ENCODE results near the gene DNAH17.

The DNAH17 gene

DNA sequence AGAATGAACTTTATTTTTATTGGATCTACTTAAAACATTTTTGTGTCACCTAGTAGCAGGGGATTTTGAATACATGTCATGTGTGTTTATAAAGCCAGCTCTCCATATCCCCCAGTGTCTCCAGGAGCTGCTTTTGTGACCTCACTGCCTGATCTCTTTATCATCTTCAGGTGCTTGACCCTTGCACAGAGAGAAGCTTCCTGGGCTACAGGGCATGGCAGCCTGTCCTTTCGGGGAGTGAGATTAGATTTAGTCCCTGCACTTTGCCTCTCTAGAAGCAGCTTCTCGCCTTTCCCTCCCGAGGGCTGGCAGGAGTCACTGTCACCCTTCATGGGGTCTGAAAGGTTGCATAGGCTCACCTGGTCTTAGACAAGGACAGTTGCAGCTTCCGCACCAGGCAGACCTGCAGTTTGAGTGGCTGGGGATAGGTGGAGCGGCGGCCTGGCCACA is 156.1 kb downstream of the DNAH17 start:
- FAIRE-seq = no peak
- DNase-seq (ENCODE audit: insufficient read length, low spot score) = no peak

GRCh38 chr17:78419970-78420815 is 157.0 kb downstream of the DNAH17 start:
- FAIRE-seq = no peak
- no peak for DNase-seq (ENCODE audit: insufficient read length, low spot score)

GRCh38 chr17:78418326-78419026 is 158.7 kb downstream of the DNAH17 start:
- FAIRE-seq = peak; percentile 31
- no peak for DNase-seq (ENCODE audit: insufficient read length, low spot score)

DNA sequence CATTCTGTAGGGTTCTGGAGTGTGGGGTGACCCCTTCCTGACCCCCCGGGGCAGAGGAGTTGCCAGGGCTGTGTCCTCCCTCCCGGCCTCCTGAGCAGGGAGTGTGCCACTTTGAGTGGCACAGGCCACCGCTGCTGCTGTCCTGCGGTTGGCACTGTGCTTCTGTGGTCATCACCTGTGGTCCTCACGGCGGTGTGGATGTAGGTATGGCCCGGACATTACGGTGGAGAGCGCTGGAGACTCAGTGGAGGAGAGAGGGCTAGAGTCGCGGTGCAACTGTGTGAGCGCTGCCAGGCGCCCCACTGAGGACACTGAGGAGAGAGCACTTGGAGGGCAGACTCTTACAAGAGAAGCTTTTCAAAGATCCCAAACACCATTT is 159.7 kb downstream of the DNAH17 start:
- FAIRE-seq (no peak), DNase-seq (ENCODE audit: insufficient read length, low spot score) (no peak)

DNA sequence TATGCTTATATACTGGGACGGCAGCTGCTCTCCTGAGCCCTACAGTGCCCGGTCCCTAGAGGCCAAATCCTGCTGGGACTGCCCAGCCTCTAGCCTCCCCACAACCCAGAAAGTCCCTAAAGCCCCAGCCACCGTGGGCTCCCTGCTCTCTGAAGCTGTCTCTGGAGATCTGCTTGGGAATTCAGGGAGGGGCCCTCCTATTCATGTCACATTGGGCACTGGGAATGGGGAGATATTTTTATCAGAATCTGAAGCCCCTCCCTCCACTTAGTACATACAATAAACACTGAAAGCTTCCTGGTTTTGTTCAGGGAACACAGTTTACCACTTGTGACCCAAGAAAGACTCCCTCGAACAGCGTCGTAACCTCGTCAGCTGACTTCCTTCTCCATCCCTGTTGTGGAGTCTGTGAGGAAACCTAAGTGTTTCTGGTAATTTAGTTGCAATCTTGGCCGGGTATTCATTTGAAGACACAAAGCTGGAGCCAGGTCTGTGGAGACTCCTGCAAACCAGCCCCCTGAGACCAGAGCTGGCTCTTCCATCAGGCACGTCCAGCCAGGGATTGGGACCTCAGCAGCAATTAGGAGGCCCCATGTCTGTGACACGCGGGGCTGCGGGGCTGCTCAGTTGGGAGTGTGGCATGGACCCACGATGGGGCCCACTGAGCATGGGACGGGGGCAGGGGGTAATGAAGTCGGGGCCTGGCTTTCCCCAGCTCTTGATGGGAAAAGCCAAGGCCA is 160.2 kb downstream of the DNAH17 start:
- DNase-seq (ENCODE audit: insufficient read length, low spot score) (no peak), FAIRE-seq (no peak)

DNA sequence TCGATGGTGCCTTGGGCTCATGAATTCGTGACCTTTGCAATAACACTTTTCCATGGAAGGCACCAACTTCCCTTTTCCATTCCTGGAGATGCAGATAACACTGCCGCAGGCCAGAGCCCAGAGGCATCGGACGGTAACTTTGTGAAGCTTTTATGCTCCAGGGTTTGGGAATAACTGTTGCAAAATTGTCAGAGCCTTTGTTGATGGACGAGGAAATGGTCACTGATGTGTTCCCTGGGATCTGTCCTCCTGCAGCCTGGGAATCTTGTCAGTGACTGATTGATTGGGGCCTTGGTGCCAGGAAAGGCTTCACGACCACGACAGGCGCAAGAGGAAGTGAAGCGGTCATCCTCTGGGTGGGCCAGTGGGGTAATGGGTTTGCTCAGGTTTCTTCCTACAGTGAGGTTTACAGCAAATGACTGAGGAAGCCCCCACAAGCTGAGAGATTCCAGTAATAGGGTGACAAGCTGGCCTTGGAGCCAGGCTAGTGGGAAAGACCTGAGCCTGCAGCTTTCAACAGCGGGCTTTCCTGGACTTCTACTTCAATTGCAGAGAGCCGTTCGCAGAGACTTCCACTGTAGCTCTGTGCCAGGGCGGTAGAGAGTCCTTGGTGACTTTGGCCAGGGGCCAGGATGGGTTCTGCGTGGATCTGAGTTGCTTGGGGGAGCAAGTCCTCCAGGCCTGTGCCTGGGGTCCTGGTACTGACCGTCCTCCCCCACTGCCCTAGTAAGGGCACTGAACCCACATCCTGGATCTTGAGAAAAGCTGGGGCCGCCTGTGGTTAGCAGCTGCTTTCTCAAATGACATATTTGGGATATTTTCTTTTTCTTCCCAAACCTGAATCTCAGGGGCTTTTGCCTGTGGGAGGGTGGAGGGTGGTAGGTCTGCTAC is 161.1 kb downstream of the DNAH17 start:
- FAIRE-seq (no peak), DNase-seq (ENCODE audit: insufficient read length, low spot score) (no peak)

DNA sequence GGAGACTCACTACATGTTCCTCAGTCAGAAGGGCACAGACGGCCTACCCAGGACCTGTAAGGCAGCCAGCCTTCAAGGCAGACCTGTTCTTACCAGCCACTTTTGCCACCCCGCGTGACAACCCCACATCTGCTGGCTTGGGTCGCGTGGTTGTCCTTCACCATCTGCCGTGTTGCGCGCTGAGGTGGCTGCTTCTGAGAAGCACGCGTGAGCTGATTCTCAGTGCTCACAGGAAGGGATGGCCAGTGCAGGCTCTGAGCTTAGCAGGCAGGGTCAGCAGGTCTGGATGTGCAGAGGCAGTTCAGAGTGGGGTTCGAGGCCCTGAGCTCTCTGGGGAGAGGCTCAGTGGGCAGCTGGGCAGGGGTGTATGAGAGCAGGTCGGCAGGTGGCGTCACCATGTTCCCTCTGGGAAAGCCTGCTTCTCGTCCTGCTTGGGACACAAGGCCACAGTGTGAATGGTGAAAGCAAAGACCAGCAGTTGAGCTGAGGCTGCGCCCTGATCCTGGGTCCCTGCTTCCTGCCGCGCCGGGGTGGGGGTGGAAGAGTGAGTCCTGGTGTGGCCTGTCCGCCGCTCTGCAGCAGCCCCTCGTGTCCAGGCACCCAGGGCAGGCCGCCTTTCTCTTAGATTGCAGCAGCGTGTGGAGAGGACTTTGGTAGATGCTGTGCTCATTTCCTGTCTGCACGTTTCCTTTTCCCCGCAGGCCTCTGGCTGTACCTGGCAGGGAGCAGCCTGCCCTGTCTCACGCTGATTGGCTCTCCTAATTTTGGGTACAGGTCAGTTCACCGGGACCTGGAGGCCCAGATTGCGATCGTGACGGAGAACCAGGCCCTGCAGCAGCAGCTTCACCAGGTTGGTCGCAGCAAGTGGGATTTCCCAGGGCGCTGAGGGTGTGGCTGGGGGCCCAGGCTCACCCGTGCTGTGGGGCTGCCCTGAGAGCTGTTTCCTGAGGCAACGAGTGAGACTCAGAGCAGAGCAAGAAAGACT is 162.7 kb downstream of the DNAH17 start:
- no peak for FAIRE-seq
- no peak for DNase-seq (ENCODE audit: insufficient read length, low spot score)

GRCh38 chr17:78412403-78412802 is 164.8 kb downstream of the DNAH17 start:
- peak; percentile 20 for FAIRE-seq
- no peak for DNase-seq (ENCODE audit: insufficient read length, low spot score)

GRCh38 chr17:78411241-78411857 is 165.8 kb downstream of the DNAH17 start:
- DNase-seq (ENCODE audit: insufficient read length, low spot score) (no peak), FAIRE-seq (no peak)

DNA sequence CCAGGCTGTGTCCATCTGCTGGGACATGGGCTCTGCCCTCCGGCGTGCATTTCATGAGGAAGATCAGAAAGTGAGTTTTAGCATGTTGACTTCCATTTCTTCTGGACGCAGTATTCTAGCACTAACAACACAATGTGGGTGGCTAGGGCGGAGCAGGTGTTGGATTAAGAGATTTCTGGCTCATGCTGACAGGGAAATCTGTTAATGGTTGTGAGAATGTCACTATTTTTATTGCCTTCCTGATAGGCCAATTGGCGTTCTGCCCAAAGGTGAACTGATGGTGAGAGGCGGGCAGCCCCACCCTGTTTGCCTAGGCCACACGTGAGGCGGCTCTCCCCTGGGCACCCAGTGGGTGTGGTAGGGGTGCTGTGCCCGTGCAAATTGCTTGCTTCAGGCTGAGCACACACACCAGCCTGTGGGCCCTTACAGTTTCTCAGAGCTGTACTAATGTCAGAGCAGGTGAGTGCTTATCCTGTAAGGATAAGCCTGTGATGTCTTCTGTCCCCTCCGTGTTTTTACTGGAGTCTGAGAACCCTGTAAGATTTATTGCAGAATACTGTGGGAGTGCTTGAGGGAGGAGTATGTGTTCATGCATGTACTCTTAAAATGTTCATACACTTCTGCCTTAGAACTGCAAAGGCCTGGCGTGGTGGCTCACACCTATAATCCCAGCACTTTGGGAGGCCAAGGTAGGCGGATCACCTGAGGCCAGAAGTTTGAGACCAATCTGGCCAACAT is 167.8 kb downstream of the DNAH17 start:
- FAIRE-seq (no peak), DNase-seq (ENCODE audit: insufficient read length, low spot score) (no peak)

- FAIRE-seq (no peak), DNase-seq (ENCODE audit: insufficient read length, low spot score) (no peak)
Observed at GRCh38 chr17:78408476-78409050, 168.6 kb downstream of the DNAH17 start.

- peak; percentile 71 for FAIRE-seq
- DNase-seq (ENCODE audit: insufficient read length, low spot score) = no peak
Observed at GRCh38 chr17:78407387-78408000, 169.7 kb downstream of the DNAH17 start.

GRCh38 chr17:78406920-78407319 is 170.3 kb downstream of the DNAH17 start:
- FAIRE-seq = peak; percentile 16
- no peak for DNase-seq (ENCODE audit: insufficient read length, low spot score)

DNA sequence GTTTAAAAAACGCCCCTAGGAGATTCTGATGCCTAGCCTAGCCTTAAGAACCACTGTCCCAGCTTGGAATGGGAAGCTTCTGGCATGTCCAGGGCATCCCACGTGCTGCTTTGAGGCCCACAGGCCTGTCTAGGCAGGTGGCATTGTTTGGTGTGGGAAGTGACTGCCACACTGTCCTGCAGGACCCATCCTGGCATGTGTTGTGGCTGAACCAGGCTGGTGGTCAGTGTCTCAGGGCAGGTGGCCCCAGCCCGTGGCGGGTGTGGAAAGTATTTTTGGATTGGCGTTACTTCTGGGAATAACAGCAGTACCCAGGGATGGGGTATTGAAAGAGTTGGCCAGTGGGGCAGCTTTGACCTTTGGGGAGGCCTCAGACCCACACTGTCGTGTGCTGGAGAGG is 170.8 kb downstream of the DNAH17 start:
- FAIRE-seq = no peak
- no peak for DNase-seq (ENCODE audit: insufficient read length, low spot score)

DNA sequence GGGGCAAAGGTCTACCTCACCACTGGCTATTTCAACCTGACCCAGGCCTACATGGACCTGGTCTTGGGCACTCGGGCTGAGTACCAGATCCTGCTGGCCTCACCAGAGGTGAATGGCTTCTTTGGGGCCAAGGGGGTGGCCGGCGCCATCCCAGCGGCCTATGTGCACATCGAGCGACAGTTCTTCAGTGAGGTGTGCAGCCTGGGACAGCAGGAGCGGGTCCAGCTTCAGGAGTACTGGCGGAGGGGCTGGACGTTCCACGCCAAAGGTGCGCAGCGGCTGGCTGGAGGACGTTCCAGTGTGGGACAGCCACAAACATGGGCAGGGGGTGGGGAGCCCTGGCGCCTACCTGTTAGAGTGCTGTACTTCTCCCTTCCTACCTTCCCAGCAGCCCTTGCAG is 173.4 kb downstream of the DNAH17 start:
- FAIRE-seq (peak; percentile 46), DNase-seq (ENCODE audit: insufficient read length, low spot score) (no peak)

GRCh38 chr17:78401891-78402290 is 175.3 kb downstream of the DNAH17 start:
- FAIRE-seq (peak; percentile 16), DNase-seq (ENCODE audit: insufficient read length, low spot score) (no peak)

GRCh38 chr17:78401246-78401645 is 175.9 kb downstream of the DNAH17 start:
- FAIRE-seq = no peak
- DNase-seq (ENCODE audit: insufficient read length, low spot score) = no peak

Data from HTR-8/SVneo (cell line).